ENCODE results near the gene CLEC19A.

CLEC19A gene

GRCh38 chr16:19285431-19285830, at the start of gene CLEC19A:
Gene CLEC19A (plus strand): TSS chr16:19285731. CDS start chr16:19285852, 121 bp downstream.
- DNase-seq (ENCODE audit: low spot score) = no peak

- no peak for DNase-seq (ENCODE audit: low spot score)
These were observed 49.6 kb upstream of the CLEC19A start for GRCh38 chr16:19235886-19236285.

DNA sequence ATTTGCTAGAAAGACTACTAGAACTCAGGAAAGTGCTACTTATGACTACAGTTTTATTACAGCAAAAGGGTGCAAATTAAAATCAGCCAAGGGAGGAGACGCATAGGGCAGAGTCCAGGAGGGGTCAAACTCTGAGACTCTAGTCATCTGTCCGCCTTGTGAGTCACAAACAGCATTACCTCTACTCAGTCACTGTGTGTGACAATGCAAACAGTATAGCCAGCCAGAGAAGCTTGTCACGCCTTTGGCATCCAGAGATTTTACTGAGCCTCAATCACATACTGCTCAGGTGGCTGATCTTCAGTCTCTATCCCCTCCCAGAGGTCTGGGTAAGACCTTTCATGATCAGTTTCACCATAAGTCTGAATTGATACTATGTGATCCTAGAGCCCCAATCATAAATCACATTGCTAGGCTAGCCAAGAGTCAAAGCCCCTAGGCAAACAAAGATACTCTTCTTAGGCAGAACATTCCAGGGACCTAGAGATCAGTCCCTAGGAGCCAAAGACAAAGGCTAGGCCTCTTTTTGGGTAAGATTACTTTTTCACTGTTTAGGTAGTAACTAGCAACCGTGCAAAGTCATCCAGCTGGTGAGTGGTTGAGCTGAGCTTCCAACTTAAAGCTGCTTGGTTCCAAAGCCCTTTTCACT, 48.8 kb upstream of the CLEC19A start:
- DNase-seq (ENCODE audit: low spot score) = no peak

DNA sequence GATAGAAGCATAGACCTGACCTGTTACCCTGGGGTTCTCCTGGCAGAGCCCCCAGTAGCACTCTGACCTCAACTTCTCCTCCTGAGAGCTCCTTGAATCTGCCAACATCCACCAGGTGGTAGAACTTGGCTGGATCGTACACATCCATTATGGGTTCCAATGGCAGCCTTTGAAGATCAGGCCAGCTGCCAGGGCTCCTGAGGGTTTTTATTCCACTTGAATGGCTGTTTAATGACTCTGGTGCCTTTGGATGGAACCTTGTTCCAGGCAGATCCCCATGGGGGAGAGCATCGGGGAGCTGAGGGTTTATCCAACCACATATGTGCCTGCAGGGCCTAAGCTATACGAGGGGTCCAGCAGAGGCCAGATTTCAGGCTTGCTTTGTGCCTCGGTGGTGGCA, 47.1 kb upstream of the CLEC19A start:
- no peak for DNase-seq (ENCODE audit: low spot score)

GRCh38 chr16:19239511-19240155, 45.9 kb upstream of the CLEC19A start:
- DNase-seq (ENCODE audit: low spot score) = no peak

GRCh38 chr16:19240494-19240893, 45.0 kb upstream of the CLEC19A start:
- DNase-seq (ENCODE audit: low spot score) = no peak

DNA sequence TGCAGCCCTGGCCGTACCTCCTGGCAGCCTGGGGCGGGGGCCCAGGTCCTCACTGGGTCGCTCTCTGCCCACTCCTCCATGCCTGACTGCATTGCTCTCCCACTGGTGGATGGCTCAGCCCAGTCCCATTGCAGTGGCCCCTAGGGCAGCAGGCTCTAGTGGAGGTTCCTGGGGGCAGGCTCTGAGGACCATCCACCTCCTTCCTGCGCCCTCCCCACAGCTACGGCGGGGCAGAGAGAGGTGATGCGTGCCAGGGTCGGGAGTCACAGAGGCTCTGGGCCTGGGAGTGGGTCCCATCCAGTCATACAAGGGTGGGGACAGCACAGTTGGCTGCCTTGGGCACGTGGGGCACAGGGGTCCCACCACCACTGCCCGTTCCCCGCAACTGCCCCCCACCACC, 44.0 kb upstream of the CLEC19A start:
- DNase-seq (ENCODE audit: low spot score) = no peak

DNA sequence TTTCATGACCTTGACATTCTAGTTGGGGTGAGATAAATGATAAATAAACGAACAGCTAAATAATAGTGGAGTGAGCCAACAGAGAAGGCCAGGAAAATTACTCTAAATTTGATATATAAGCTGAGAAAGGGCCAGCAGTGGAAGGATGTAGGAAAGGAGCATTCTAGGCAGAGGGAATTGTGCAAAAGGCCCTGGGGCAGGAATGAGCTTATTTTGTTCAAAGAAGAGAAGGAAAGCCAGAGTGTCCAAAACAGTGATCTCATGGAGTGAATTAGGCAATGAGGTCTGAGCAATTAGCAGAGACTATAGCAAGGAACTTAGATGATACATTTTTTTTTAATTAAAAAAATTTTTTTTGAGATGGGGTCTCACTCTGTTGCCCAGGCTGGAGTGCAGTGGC, 43.3 kb upstream of the CLEC19A start:
- no peak for DNase-seq (ENCODE audit: low spot score)

DNA sequence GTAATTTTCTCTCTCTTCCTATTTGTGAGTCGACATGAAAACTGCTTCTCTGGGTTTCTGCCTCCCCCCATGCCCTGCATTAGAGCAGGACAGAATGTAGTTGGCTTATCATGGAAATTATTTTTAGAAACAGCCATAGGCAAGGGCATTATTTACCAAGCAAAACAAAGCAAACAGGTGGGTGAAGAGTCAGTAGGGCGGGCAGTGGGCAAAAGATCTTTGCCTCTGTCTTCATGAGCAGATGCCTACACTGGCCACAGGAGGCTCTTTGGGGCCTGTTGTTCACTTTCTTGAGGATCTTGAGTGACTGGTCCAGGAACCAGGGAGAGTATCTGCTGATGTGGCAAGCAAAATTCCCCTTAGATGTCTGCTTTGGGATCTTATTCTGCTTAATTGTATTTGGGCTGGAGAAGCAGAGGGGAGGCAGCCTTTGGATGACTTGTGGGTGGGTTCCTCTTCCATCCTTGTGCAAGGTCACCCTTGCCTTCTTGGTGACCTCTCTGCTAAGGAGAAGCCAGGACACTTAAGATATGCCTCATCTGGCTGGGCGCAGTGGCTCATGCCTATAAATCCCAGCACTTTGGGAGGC, 42.5 kb upstream of the CLEC19A start:
- no peak for DNase-seq (ENCODE audit: low spot score)

- DNase-seq (ENCODE audit: low spot score) = no peak
These were observed 40.1 kb upstream of the CLEC19A start for GRCh38 chr16:19245326-19245925.

DNA sequence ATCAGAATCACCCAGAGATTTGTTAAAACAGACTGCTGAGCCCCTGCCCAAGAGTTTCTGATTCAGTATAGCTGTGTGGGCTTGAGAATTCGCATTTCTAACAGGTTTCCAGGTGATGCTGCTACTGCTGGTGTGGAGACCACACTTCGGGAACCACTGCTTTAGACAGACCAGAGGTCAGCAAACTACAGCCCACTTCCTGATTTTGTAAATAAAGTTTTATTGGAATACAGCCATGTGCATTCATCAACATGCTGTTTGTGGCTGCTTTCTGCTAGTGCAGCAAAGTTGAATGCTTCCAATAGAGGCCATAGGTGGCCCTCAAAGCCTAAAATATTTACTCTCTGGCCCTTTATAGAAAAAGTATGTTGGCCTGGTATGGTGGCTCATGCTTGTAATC, 32.6 kb upstream of the CLEC19A start:
- DNase-seq (ENCODE audit: low spot score) = no peak

- DNase-seq (ENCODE audit: low spot score) = no peak
These were observed 30.9 kb upstream of the CLEC19A start for GRCh38 chr16:19254611-19255010.

DNA sequence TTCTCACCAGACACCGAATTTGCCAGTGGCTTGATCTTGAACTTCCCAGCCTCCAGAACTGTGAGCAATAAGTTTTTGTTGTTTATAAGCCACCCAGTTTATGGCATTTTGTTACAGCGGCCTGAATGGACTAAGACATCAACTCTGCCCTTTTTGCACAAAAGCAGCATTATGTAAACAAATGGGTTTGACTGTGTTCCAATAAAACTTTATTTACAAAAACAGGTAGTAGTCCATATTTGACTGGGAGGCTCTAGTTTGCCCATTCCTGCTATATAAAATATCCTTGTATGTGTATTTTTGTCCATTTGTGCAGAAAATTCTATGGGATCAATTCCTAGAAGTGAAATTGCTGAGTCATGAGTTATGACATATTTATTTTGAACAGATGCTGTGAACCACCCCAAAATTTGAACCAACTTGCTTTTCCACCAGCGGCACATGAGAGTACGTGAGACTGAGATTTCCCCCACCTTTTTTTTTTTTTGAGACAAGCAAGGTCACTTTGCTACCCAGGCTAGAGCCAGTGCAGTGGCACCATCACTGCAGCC, 21.3 kb upstream of the CLEC19A start:
- no peak for DNase-seq (ENCODE audit: low spot score)

GRCh38 chr16:19265380-19265930, 20.1 kb upstream of the CLEC19A start:
- no peak for DNase-seq (ENCODE audit: low spot score)

GRCh38 chr16:19266774-19267173, 18.8 kb upstream of the CLEC19A start:
- DNase-seq (ENCODE audit: low spot score) = no peak

GRCh38 chr16:19269098-19269497, 16.4 kb upstream of the CLEC19A start:
- no peak for DNase-seq (ENCODE audit: low spot score)

DNA sequence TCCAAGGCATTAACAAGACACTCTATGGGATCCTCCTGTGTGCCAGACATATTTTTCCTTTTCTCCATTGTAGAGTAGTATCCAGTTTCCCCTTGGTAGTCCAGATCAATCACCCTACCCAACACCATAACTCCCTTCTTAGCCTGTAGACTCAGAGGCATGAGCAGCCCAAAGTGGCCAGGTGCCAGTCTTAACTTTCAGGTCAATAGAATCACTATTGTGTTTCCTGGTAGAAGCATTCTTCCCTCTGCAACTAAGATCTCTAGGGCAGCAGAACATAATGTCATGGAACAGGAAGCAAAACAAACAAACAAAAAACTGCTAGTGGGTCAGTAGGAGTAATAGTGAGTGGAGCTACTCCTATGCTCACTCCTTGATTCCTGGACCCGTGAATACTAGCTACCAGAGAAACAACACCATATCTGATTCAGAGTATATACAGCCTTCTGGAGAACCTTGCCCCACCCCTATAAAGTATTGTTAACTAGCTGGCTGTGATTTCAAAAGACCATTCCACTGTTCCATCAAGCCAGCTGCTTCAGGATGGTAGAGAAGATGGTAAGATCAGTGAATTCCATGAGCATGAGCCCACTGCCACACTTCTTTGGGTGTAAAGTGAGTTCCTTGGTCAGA, 11.2 kb upstream of the CLEC19A start:
- no peak for DNase-seq (ENCODE audit: low spot score)

GRCh38 chr16:19278403-19278802, 7.1 kb upstream of the CLEC19A start:
- DNase-seq (ENCODE audit: low spot score) = no peak

- no peak for DNase-seq (ENCODE audit: low spot score)
These were observed 4.3 kb upstream of the CLEC19A start for GRCh38 chr16:19281246-19281645.

DNA sequence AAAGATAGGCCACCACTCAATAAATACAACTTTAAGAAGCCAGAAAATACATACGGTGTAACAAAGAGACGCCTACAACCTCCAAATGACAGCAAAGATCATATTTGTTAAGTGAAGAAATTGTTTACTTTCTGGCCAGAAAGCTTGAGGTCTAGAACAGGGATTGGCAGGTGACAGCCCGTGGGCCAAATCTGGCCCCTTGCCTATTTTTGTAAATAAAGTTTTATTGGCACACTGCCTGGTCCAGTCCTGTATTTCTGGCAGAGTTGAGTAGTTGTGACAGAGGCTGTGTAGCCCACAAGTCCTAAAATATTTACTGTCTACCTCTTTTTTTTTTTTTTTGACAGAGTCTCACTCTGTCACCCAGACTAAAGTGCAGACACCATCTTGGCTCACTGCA, 3.4 kb upstream of the CLEC19A start:
- DNase-seq (ENCODE audit: low spot score) = no peak

- DNase-seq (ENCODE audit: low spot score) = no peak
These were observed 1.9 kb upstream of the CLEC19A start for GRCh38 chr16:19283637-19284036.

GRCh38 chr16:19284207-19284606, 1.3 kb upstream of the CLEC19A start:
- DNase-seq (ENCODE audit: low spot score) = no peak
